ENCODE results near the gene TNPO1. TPM values are rescaled to one million over a fixed set of nuclear protein-coding genes. Genes with fewer than 3 reads are reported as not detected.
A peak's percentile ranks its signal among the peaks of the same experiment; 100 is the strongest.

TNPO1 gene
- total RNA-seq, 2 experiments from 2014 or later = 69.6 to 74.7 TPM

DNA sequence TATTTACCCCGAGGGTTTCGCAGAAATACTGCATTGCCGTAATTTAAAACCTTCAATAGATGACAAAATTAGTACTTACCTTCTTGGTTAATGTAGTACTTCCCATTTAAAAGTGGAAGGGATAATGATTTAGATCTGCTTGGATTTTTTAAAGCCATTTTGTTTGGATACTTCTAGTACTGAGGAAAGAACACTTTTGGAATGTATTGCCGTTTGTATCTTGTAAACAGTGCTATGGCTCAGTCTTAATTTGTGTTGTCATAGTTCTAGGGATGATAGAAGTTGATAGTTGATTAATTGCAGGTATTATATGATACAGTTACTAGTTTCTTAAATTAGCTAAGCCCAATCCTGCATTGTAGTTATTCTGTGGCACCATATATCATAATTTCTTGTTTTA lies 33.1 kb downstream of the TNPO1 start:
- H3K27ac ChIP-seq (ENCODE audit: low read depth in 1 of 2, low read length in 2 of 2) = no peak overlapping the region
- intact Hi-C loops (cut with DNase I, micrococcal nuclease) = loop anchor here (2.0 to 10.0 kb wide), 3 partner anchors 33 to 545 kb away; partner anchors contain the start of genes FCHO2 (in 1 of the 2) and TNPO1 (in 1 of the 2)
- no peaks in the 10 kb centered on the region for H3K9me3 ChIP-seq (ENCODE audit: control insufficient read depth in 1 of 2, insufficient read depth in 1 of 2, low read length in 2 of 2)
- TF ChIP-seq, protein P1, sequence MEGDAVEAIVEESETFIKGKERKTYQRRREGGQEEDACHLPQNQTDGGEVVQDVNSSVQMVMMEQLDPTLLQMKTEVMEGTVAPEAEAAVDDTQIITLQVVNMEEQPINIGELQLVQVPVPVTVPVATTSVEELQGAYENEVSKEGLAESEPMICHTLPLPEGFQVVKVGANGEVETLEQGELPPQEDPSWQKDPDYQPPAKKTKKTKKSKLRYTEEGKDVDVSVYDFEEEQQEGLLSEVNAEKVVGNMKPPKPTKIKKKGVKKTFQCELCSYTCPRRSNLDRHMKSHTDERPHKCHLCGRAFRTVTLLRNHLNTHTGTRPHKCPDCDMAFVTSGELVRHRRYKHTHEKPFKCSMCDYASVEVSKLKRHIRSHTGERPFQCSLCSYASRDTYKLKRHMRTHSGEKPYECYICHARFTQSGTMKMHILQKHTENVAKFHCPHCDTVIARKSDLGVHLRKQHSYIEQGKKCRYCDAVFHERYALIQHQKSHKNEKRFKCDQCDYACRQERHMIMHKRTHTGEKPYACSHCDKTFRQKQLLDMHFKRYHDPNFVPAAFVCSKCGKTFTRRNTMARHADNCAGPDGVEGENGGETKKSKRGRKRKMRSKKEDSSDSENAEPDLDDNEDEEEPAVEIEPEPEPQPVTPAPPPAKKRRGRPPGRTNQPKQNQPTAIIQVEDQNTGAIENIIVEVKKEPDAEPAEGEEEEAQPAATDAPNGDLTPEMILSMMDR (IDR thresholded peaks at IDR 0.05) = no peak
- Mint-ChIP-seq H3K27ac (peak overlapping the region; percentile 91), H3K27me3 (no peaks in the 10 kb centered on the region), H3K36me3 (ENCODE audit: low read depth) (peaks cover 50% of the 10 kb centered on the region), H3K9me3 (no peaks in the 10 kb centered on the region), H3K4me1 (ENCODE audit: low read depth) (peaks cover 90% of the 10 kb centered on the region), H3K4me3 (peak overlapping the region; percentile 98)
- ChIA-PET POLR2A (interaction anchor here (0.6 to 2.2 kb wide), 5 partner anchors 11 to 367 kb away, joined by 3 to 26 read pairs (median 4); partner anchors contain the start of gene TNPO1), CTCF (interaction anchor here (0.8 to 1.1 kb wide), 4 partner anchors 11 to 35 kb away, joined by 3 to 5 read pairs (median 3); no protein-coding TSS in a partner anchor)
- peaks cover 14% of the 10 kb centered on the region for H3K36me3 ChIP-seq (ENCODE audit: insufficient read depth, low read length)
- peak overlapping the region; percentile 71 for H3K4me3 ChIP-seq (ENCODE audit: low read length)
- DNase-seq = no peak
- H3K4me1 ChIP-seq (ENCODE audit: insufficient read depth, low read length) = peaks cover 13% of the 10 kb centered on the region
- H3K27me3 ChIP-seq (ENCODE audit: control insufficient read depth in 1 of 2, insufficient read depth in 2 of 2, low read length in 2 of 2) = no peaks in the 10 kb centered on the region
- ATAC-seq (ENCODE audit: poor library complexity) = no peak

DNA sequence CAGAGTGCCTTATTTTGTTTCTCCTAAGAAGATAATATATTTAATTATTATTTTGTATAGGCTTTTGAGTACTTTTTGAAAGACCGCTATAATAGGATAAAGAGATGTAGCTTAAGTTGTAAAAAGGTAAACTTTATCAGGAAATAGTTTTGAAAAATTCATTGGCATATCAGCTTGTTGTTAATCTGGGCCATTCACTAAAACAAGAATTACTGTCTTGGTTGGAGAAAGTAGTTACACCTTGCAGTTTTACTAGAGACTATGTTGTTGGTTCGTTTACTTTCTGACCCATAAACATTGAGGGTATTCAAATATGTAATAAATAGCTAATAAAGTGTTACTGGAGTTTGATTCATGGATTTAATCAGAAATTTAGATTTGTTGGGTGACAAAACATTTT lies 33.7 kb downstream of the TNPO1 start:
- Histone ChIP-seq H3K9me3 (ENCODE audit: control insufficient read depth in 1 of 2, insufficient read depth in 1 of 2, low read length in 2 of 2) (no peaks in the 10 kb centered on the region), H3K27ac (ENCODE audit: low read depth in 1 of 2, low read length in 2 of 2) (no peak overlapping the region), H3K4me3 (ENCODE audit: low read length) (peak overlapping the region; percentile 71), H3K4me1 (ENCODE audit: insufficient read depth, low read length) (peaks cover 13% of the 10 kb centered on the region), H3K36me3 (ENCODE audit: insufficient read depth, low read length) (peaks cover 14% of the 10 kb centered on the region), H3K27me3 (ENCODE audit: control insufficient read depth in 1 of 2, insufficient read depth in 2 of 2, low read length in 2 of 2) (no peaks in the 10 kb centered on the region)
- TF ChIP-seq, protein P1 (IDR thresholded peaks at IDR 0.05) = no peak
- Mint-ChIP-seq H3K4me3 (peak overlapping the region; percentile 74), H3K27ac (no peak overlapping the region), H3K4me1 (ENCODE audit: low read depth) (peaks cover 88% of the 10 kb centered on the region), H3K27me3 (no peaks in the 10 kb centered on the region), H3K36me3 (ENCODE audit: low read depth) (peaks cover 56% of the 10 kb centered on the region), H3K9me3 (no peaks in the 10 kb centered on the region)
- ChIA-PET CTCF (interaction anchor here (0.8 to 1.1 kb wide), 3 partner anchors 12 to 31 kb away, joined by 3 read pairs; no protein-coding TSS in a partner anchor), POLR2A (interaction anchor here (0.6 to 2.2 kb wide), 2 partner anchors 10 to 33 kb away, joined by 4 to 26 read pairs; partner anchors contain the start of gene TNPO1)
- intact Hi-C loops (cut with DNase I, micrococcal nuclease) = no loop called here
- no peak for ATAC-seq (ENCODE audit: poor library complexity)
- no peak for DNase-seq

DNA sequence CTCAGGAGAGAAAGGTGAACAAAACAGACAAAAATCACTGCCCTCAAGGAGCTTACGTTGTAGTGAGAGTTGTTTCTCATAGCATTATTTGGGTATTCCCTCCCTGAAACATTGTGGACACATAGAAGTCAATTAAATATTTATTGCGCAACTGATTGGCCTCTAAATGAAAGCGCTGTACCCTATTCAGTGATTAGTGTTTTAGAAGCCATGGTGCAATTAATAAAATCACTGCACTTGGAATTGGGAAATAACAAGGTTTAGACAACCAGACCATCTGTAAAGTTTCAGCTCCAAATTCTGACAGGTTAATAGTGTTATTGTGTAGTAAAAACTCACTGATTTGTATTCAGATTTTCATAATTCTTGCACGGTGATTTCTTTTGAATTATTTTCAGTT lies 35.9 kb downstream of the TNPO1 start:
- Histone ChIP-seq H3K36me3 (ENCODE audit: insufficient read depth, low read length) (peaks cover 32% of the 10 kb centered on the region), H3K4me3 (ENCODE audit: low read length) (no peak overlapping the region)
- H3K4me1 Mint-ChIP-seq (ENCODE audit: low read depth) = peaks cover 88% of the 10 kb centered on the region

More for the DNA sequence above, 35.9 kb downstream of the TNPO1 start:
- H3K27me3 ChIP-seq (ENCODE audit: control insufficient read depth in 1 of 2, insufficient read depth in 2 of 2, low read length in 2 of 2) = no peaks in the 10 kb centered on the region
- no peaks in the 10 kb centered on the region for H3K9me3 ChIP-seq (ENCODE audit: control insufficient read depth in 1 of 2, insufficient read depth in 1 of 2, low read length in 2 of 2)
- peaks cover 17% of the 10 kb centered on the region for H3K4me1 ChIP-seq (ENCODE audit: insufficient read depth, low read length)
- TF ChIP-seq, protein P1 (IDR thresholded peaks at IDR 0.05) = no peak
- peaks cover 78% of the 10 kb centered on the region for H3K36me3 Mint-ChIP-seq (ENCODE audit: low read depth)
- ATAC-seq (ENCODE audit: poor library complexity) = no peak
- H3K27ac Mint-ChIP-seq = no peak overlapping the region
- no peaks in the 10 kb centered on the region for H3K27me3 Mint-ChIP-seq
- ChIA-PET POLR2A (no interaction called here), CTCF (no interaction called here)
- H3K4me3 Mint-ChIP-seq = peak overlapping the region; percentile 49
- no peaks in the 10 kb centered on the region for H3K9me3 Mint-ChIP-seq
- H3K27ac ChIP-seq (ENCODE audit: low read depth in 1 of 2, low read length in 2 of 2) = no peak overlapping the region
- intact Hi-C loops (cut with DNase I, micrococcal nuclease) = no loop called here
- DNase-seq = no peak

All from CD4-positive, alpha-beta T cell (primary cell).